Activated CD8-positive, alpha-beta memory T cell treated with anti-CD3 and anti-CD28 coated beads, Interleukin-2, amount 50 U/mL, for 48 hours (primary cell): ENCODE data around the gene EXO5.
"Not testable (repeated sequence)": the region's sequence is repeated elsewhere in the genome, so short reads cannot be mapped to it uniquely, and the experiment has no call there.

Experiments used
- DNase-seq: peaks from one replicate; pipeline ENCODE4 v3.0.0-alpha.2; 2020

EXO5 gene

GRCh38 chr1:40508375-40509341 lies at the start of gene EXO5:
EXO5 (plus strand) TSS chr1:40508767; CDS start chr1:40514545, 5,778 bp downstream.
- peak; percentile 93 for DNase-seq

GRCh38 chr1:40462956-40463590 lies 45.5 kb upstream of the EXO5 start:
- DNase-seq = no peak

DNA sequence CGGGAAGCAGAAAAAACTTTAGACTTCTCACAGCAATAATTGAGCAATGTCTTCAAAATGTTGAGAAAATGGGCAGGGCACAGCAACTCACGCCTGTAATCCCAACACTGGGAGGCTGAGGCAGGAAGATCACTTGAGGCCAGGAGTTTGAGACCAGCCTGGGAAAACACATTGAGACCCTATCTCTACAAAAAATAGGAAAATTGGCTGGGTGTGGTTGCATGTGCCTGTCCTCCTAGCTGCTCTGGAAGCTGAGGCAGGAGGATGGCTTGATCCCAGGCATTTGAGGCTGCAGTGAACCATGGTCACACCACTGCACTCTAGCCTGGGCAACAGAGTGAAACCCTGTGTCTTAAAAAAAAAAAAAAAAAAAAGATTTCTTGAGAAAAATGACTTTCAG lies 39.2 kb upstream of the EXO5 start:
- no peak for DNase-seq

GRCh38 chr1:40475268-40475667 lies 33.3 kb upstream of the EXO5 start:
- no peak for DNase-seq

DNA sequence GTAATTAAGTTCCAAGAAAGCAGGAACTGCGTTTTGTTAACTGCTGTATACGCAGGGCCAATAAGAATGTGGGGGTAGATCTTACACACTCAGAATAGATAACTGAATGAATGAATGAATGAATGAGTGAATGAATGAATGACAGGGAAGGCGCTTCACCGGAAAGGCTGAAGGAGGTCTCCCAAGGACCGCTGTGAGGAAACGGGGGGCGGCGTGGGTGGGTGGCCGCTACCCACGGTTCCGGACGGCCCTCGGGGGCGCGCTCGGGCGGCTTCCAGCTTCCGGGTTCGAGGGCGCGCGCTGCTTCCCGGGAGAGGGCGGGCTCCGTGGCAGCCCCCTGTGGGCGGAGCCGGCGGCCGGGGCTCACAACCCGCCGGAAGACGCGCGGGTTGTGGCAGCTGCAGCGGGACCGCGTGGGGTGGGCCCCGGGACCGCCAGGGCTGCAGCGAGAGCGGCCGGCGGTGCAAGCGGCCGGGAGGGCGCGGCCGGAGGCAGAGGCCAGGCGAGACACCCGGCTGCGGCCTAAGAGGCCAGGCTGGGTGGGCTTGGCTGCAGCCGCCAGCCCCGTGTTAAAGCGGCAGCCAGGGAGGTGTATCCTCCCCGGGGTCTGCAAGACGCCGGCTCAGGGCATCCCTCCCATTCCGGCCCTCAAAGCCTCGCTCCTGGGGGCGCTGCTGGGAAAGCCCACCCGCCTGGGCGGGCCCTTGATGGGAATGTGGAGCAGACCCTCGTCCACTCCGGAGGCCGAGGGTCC lies 31.5 kb upstream of the EXO5 start, which contains the start of gene ZFP69:
TSS of gene ZFP69 (plus strand) at position 367 of the 754 bp plus-strand sequence. CDS start 2,072 bp downstream, outside the sequence.
- peak; percentile 86 for DNase-seq

DNA sequence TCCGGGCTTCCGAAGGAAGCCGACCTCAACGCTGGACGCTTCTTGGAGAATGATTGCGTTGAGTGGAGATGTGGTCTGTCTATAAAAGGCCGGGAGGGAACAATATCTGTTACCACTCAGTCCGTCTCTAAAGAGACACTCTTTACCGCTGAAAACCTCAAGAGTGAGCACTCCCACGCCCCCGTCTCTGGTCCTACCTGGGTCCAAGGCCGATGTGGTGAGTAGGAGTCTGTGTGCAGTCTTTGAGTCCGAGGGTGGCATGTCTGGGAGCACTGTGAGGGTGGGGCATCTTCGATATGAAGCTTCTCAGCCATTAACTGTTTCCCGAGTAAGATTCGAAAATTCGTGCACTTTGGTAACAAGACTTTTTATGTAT lies 30.9 kb upstream of the EXO5 start:
- no peak for DNase-seq

- no peak for DNase-seq
Measured at GRCh38 chr1:40478276-40478675, 30.3 kb upstream of the EXO5 start.

DNA sequence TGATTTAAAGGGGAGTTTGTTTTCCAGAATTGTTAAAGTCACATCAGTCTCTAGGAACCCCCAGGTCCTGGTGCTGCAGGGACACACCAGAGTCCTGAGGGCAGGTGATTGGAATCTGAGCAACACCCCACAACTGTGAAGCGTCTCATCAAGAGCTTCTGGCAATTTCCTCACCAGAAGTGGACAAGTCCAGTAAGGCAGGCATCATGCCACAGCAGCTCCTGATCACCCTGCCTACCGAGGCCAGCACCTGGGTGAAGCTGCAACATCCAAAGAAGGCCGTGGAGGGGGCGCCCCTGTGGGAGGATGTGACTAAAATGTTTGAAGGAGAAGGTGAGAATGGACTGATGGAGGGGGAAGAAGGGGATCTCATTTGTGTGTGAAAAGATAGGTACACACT lies 29.4 kb upstream of the EXO5 start:
- DNase-seq = peak; percentile 51

DNA sequence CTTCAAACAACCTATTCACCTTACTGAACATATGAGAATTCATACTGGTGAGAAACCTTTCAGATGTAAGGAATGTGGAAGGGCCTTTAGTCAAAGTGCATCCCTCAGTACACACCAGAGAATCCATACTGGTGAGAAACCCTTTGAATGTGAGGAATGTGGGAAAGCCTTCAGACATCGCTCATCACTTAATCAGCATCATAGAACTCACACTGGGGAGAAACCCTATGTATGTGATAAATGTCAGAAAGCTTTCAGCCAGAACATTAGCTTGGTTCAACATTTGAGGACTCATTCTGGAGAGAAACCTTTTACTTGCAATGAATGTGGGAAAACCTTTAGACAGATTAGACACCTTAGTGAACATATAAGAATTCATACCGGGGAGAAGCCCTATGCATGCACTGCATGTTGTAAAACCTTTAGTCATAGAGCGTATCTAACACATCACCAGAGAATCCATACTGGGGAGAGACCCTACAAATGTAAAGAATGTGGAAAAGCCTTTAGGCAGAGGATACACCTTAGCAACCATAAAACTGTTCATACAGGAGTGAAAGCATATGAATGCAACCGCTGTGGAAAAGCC lies 13.2 kb upstream of the EXO5 start:
- no peak for DNase-seq

DNA sequence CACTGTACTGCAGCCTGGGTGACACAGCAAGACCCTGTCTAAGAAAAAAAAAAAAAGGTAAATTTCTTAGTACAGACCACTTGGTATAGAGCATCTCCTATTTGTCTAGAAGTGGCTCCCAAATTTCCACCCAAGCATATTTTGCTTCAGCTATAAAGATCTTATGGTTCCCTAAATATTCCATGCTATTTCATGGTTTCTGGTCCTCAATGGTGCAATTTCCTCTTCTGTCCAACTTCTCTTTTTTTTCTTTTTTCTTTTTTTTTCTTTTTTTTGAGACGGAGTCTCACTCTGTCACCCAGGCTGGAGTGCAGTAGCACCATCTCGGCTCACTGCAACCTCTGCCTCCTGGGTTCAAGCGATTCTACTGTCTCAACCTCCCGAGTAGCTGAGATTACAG lies 5.9 kb upstream of the EXO5 start:
- not testable (repeated sequence) for DNase-seq

DNA sequence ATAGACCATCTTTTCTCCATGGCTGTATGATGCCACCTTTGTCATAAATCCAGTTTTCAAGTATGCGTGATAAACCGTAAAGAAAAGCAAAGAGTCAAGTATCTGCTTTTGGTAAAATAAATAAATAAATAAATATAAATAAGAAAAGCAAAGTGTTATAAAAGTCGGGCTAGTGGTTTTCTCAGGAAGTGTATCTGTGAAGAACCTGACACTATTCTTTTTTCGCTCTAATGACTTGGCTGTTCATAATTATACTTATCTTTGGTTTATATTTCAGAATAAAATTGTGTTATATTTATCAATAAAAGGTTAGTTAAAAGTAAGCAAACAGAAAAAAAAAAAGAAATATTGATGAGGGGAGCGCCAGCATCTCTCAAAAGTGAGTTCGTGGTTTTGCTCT lies 594 bp upstream of the EXO5 start:
- no peak for DNase-seq

GRCh38 chr1:40519517-40519916 lies 10.9 kb downstream of the EXO5 start:
- DNase-seq = no peak

- DNase-seq = no peak
Measured at GRCh38 chr1:40530735-40531380, 22.3 kb downstream of the EXO5 start.

- peak; percentile 86 for DNase-seq
Measured at GRCh38 chr1:40531381-40532061, 23.0 kb downstream of the EXO5 start, which contains the start of gene ZNF684. ZNF684 (plus strand) TSS chr1:40531637; CDS start chr1:40533167, 1,530 bp downstream.

GRCh38 chr1:40532062-40532389 lies 23.5 kb downstream of the EXO5 start:
- DNase-seq = no peak

GRCh38 chr1:40532844-40533424 lies 24.4 kb downstream of the EXO5 start:
- DNase-seq = no peak

- no peak for DNase-seq
Measured at GRCh38 chr1:40534589-40534988, 26.0 kb downstream of the EXO5 start.

DNA sequence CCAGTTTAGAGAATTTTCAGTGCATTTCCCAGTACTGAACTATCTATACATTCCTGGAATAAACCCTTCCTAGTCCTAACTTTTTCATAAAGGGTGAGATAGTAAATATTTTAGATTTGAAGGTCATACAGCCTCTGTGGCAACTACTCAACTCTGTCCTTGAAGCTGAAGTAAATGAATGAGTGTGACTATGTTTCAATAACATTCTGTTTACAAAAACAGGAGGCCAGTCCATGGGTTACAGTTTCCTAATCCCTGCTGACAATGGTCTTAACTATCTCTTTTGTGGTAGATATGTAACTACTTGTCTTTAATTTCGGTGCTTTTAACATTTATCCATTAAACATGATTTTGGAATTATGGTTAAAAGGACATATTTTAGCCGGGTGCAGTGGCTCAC lies 27.2 kb downstream of the EXO5 start:
- DNase-seq = no peak

GRCh38 chr1:40539338-40539737 lies 30.8 kb downstream of the EXO5 start:
- no peak for DNase-seq

- DNase-seq = no peak
Measured at GRCh38 chr1:40546957-40547356, 38.4 kb downstream of the EXO5 start.

DNA sequence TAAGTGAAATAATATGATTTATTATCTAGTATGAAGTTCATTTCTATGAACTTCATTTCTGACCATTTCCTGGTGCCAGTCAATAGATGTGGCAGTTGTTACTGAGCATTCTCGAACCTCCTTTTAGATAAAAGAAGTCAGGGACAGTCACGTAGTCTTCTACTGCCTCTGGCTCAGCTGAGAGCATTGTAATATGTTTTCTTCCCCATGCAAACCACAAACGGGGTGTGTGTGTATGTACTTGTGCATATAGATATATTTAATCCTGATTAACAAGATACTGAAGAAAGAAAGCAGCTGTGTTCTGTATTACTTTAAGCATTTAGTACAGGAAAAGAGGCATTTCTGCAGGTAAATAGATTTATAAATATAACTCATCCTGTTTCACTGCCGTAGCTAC lies 44.5 kb downstream of the EXO5 start:
- no peak for DNase-seq
